NCI-H345 treated with DMSO at 0.1 percent for 48 hours (cell line): Measurements from ENCODE around the gene PPM1L.

Experiments used
- DNase-seq: peaks from one replicate; lab custom pipeline; 2025; ENCODE audit not compliant: unreplicated experiment; lab: John Stamatoyannopoulos, UW

PPM1L gene

DNA sequence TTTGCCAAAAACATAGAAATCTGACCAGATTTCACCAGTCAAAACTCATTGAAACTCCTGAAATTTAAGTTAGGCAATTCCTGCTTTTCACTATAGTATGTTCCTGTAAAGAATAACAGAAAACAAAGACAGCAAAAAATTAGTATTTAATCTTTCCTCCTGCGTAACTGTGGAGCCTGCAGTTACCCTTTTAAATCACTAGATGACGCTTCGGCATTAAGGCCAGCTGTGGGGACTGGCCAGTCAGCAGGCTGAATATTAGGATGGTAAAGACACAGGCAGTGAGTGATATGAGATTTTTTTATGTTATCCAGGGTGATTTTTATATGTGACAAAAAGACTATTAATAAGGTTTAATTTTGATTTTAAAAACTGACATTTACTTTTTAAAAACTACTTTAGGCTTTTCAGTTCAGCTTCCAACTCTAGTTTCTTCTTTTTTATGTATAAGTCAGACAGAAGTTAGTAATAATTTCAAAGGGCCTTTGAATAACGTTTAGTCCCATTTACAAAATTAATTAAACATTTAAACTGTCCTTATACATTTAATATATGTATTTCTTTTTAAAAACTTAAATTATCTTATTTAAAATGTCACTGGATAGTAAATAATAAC, 165.1 kb downstream of the PPM1L start:
- DNase-seq: no peak

- DNase-seq: no peak
These were observed 168.7 kb downstream of the PPM1L start for GRCh38 chr3:160924776-160925175.

GRCh38 chr3:160927620-160928019, 171.6 kb downstream of the PPM1L start:
- DNase-seq: no peak

GRCh38 chr3:160928183-160928726, 172.2 kb downstream of the PPM1L start:
- DNase-seq: no peak

- DNase-seq: no peak
These were observed 173.6 kb downstream of the PPM1L start for GRCh38 chr3:160929595-160929994.

GRCh38 chr3:160931474-160931873, 175.4 kb downstream of the PPM1L start:
- DNase-seq: no peak

DNA sequence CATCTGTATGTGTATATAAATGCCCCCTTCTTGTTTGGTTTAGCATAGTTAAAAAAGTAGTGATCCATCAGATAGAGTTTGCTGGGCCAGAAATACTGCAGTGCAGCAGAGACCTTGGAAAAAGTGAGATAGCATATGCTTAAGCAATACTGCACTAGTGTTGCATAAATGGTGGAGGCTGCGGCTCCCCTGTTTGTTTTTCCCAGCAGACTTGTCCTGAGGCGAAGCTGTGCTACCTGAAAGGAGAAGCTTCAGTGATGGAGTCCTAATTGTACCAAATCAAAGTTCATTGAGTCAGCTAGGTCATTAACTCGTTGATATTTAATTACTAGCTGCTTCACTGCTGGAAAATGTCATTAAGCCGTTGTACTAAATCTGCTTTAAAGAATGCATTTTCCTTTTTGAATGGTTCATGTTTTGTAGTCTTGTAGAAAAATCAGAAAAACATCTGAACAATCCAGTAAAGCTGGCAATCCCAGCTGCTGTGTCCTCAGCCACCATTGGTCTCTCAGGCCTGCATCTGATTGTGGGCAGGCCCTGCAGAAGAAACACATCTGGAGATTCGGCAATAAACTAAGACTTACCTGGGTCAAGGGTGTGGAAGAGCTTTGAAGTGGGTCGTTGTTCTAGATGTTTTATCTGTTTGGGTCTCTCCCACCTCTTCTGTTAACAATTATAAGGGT, 179.5 kb downstream of the PPM1L start:
- DNase-seq: no peak

- no peak for DNase-seq
These were observed 186.0 kb downstream of the PPM1L start for GRCh38 chr3:160941885-160942494.

GRCh38 chr3:160943996-160944395, 188.0 kb downstream of the PPM1L start:
- no peak for DNase-seq

GRCh38 chr3:160945336-160945735, 189.3 kb downstream of the PPM1L start:
- no peak for DNase-seq

- DNase-seq: no peak
These were observed 192.2 kb downstream of the PPM1L start for GRCh38 chr3:160948273-160948672.

GRCh38 chr3:160949460-160949859, 193.4 kb downstream of the PPM1L start:
- DNase-seq: no peak

DNA sequence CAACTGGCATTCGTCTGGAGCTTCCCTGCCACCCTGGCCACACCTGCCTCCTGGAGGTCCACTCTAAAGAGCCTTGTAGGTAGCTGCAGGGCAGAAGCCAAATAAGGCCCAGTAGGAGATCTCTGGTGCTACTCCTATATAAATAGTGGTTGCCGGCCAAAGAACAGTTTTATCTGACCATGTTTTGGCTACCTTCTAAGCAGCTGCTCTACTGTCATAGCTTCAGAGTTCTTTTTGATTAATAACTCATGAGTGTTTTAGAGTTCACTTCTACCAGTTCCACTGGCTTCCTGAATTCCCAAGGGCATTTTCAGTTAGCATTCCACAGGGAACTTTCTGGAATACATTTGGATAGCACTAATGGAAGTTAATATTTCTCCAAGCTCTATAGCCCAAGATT, 194.5 kb downstream of the PPM1L start:
- no peak for DNase-seq

GRCh38 chr3:160950954-160951353, 194.9 kb downstream of the PPM1L start:
- no peak for DNase-seq

- no peak for DNase-seq
These were observed 195.8 kb downstream of the PPM1L start for GRCh38 chr3:160951642-160952487.

DNA sequence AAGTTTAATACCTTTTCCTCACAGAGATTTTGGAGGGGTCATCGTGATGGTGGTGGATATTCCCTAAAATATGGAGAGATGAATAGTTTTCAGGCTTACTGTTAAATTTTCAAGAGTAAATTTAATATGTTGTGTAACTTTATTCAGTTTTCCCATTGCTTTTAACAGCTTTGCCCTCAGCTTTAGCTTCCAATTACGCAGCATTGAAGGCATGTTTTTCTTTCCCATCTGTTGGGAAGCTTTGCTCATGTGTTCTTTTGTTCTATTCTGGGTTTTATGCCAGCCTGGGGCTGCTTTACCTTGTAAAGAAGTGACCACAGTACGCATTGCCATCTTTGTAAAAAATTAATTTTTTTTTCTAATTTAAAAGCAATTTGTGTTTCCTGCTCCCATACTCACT, 197.7 kb downstream of the PPM1L start:
- no peak for DNase-seq

DNA sequence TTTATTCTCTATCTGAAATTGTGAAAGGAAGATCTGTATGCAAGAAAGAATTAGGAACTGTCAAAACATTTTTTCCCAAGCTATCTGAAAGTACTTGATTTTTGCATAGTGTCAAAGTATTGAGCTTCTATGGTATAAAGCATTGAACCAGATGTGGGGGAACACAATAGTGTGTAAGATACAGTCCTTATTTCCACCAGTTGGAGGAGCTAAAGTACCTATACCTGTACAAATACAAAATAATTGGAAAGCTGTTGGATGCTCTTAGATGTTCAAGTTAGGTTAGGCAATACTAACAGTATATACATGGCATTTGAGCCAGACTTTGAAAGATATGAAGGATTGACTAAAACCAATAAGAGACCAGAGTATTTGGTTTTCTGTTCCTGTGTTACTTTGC, 200.8 kb downstream of the PPM1L start:
- no peak for DNase-seq

DNA sequence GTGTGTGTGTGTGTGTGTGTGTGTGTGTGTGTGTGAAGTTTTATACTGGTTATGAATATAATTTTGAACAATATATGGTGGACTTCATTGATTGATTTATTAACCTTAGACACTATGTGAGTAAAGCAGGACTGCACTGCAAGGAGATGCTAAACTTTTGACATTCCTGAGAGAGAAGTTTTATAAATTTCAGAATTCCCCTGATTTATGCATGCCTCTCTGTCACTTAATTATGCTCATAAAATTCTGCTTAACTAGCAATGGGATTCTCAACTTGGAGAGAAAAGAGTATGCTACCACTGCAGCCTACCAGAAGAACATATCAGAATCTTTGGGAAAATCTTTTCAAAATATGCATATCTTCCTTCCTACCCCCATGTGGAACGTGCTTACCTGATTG, 204.5 kb downstream of the PPM1L start:
- DNase-seq: no peak

GRCh38 chr3:160963949-160964348, 207.9 kb downstream of the PPM1L start:
- DNase-seq: no peak

- DNase-seq: no peak
These were observed 212.7 kb downstream of the PPM1L start for GRCh38 chr3:160968761-160969160.

GRCh38 chr3:160973067-160973809, 217.2 kb downstream of the PPM1L start:
- no peak for DNase-seq
